CD4-positive, alpha-beta T cell treated with Interferon alpha-2 for 1 hour (primary cell): ENCODE results near the gene ACADVL.

ENCODE experiments used
- DNase-seq, 2 donors: peaks; one replicate each; pipeline ENCODE4 v3.0.0-alpha.2; 2020 to 2022

The ACADVL gene

GRCh38 chr17:7217113-7217987, 2.4 kb upstream of the ACADVL start:
- DNase-seq: no peak

DNA sequence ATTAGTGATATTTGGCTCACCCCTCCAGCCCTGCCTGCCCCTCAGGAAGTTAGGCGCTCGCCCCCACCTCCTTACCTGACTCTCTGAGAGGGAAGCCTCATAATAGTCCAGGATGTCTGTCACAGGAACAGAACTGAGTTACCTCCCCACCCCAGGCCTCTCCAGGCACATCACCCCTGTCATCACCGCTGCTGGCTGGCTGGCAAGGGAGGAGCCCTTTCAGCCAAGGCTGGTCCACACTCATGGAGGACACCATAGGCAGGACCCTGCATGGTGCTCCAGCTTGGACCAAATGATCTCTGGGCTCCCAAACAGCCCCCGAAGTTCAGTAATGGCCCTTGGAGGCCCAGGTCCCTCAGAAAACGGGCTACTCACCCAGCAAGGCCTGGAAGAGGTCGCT, 1.6 kb upstream of the ACADVL start:
- DNase-seq: no peak

- DNase-seq: no peak
Observed at GRCh38 chr17:7218758-7219157, 980 bp upstream of the ACADVL start.

DNA sequence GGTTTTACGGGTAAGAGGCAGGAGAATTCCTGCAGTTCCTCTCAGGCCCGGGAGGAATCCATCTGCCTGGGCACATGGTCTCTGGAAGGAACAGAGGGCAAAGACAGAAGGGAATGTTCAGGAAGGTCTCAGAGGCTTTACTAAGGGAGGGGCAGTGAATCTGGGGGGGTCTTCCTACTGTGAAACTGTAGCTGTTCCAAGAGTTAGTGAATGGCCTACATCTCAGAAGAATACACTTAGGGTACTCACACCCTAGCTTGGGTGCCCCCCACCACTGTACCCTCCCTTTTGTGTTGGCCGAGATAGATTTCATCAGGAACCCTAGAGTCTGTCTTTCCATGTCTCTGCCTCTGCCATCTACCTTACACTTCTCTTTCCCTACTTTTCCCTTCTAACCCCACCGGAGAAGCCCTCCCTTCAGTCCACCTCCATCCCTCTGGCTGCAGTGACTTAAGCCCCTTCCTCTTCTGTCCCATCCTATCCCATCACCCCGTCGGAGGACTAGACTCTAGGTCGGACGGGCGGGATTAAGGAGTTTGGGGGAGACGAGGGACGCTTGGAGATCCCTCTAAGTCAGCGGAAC, 418 bp upstream of the ACADVL start:
- DNase-seq: no peak

DNA sequence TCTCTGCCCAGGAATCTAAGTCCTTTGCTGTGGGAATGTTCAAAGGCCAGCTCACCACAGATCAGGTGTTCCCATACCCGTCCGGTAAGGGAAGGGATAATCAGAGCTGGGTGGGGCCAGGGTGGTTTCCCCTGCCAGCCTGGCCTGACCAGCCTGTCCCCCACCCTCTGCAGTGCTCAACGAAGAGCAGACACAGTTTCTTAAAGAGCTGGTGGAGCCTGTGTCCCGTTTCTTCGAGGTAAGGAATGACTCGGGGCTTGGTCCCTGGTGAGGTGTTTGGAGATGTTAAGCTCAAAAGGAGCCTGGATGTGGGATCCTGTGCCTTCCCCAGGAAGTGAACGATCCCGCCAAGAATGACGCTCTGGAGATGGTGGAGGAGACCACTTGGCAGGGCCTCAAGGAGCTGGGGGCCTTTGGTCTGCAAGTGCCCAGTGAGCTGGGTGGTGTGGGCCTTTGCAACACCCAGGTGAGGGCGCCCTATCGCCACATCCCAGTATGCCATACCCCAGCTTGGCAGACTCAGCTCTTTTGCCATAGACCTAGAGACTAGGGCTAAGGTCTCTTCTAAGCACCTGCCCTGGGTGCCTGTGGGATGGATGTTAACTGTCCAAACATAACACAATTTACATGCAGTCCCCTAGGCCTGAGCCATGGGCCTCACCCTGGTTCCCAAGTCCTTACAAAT, 997 bp downstream of the ACADVL start:
- peak; percentile 67 to 71 for DNase-seq

GRCh38 chr17:7221278-7222092, 1.7 kb downstream of the ACADVL start:
- no peak for DNase-seq

- DNase-seq: no peak
Observed at GRCh38 chr17:7222093-7222971, 2.6 kb downstream of the ACADVL start.

DNA sequence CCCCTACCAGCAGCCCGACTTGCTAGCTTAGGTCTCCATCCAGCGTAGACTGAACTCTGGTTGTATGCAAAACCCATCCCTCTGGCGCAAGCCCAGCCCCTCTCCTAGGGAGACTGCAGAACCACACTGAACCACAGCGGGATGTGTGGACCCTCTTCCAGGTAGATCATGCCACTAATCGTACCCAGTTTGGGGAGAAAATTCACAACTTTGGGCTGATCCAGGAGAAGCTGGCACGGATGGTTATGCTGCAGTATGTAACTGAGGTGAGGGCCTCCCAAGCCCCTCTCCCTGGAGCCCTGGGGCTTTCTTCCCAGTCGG, 3.2 kb downstream of the ACADVL start:
- DNase-seq: no peak

DNA sequence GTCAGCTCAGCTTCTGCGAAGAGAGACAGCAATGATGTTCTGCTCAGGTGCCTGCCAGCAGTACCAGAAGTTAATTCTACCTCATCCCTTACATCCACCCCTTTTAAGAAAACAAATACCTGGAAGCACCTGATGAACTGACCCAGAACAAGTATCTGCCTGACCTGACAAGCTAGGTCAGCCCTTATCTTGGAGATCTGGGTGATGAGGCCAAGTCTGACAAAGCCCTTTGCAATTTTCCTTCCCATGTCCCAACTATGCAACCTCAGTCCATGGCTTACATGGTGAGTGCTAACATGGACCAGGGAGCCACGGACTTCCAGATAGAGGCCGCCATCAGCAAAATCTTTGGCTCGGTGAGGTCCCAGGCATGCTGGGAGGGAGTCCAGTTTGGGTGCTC, 3.6 kb downstream of the ACADVL start:
- no peak for DNase-seq

GRCh38 chr17:7224110-7224509, 4.4 kb downstream of the ACADVL start:
- no peak for DNase-seq

GRCh38 chr17:7224661-7225111, 4.9 kb downstream of the ACADVL start:
- no peak for DNase-seq

DNA sequence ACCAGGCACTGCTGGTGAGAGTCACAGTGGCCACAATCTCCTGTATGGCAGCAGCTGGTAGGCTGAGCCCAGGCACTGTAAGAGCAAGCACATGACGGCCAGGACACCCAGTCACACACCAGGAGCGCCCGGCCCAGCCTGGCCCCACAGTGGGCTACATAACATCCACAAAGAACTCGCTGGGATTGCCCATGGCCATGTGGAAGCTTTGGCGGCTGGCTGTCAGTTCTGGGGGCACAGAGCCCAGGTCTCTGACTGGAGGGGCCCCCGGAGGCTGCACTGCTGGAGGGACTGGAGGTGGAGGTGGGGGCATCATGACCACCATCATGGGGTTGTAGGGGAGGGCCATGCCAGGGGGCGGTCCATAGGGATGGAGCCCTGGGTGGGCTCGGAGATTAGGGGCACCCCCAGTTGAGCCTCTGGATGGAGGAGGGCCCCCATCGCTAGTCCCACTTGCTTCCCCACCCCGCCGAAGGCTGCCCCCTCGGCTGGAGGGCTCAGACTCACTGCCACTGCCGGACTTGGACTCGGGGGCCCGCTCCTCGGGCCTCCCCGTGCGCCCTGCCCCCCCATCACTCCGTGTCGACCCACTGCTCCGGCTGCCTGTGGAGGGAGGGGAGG, 6.1 kb downstream of the ACADVL start:
- DNase-seq: no peak

DNA sequence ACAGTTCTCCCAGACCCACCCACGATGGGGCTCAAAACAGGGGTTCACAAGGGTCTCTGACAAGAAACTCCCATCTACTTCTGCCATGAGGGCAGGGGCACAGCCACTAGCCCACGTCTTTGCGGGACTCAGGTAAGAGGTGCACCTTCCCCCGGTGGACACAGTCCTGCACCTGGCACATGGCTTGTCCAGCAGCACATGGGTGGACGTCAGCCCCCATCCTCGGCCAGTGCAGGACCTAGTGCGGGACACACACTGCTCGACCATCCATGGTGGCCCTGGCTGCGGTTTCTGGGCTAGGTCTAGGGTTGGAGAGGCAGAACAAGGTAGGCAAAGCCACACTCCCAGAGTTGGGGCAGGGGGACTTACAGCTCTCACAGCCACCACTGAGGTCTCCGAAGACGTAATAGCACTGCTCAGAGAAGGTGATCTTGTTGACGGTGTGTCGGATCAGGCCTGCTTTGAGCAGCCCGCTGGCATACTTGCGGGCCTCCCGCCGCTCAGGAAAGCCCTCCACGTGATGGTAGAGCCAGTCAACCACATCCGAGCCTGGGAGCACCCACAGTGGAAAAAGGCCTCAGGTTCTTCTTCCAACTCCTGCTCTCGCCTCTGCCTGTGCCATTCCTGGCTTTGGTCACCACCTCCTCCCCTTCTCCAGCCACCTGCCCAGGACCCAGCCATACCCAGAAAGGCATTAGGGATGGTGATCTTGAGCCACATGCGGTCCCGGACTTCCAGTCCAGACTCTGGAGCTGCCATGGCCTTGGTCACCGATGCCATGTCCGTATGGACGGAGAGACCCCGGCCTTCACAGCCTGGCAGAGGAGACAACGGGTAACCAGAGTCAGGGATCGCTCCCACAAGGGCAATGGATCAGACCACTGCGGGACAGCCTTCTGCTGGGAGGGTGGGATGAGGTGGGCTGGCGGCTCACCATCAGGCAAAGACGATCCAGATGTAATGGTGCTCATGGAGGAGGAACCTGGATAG, 7.3 kb downstream of the ACADVL start:
- DNase-seq: no peak

- no peak for DNase-seq
Observed at GRCh38 chr17:7228920-7229319, 9.2 kb downstream of the ACADVL start.

DNA sequence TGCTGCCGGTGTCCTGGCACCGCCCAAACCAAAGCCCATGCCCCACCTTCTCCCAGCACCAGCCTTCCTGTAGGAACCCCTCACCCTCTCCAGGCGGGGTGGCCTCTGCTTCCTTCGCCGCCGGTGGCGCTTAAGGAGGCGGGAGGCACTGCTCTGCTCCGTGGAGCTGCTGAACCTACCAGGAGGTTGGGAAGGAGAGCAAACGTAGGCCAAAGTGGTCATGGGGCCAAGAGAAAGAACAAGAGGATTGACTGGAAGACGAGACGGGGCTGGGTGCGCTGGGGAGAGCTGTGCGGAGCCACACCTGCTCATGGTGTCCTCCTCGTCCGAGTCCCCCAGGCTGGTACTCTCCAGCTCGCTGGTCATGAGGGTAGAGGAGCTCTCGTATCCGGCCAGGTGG, 9.8 kb downstream of the ACADVL start:
- DNase-seq: no peak

DNA sequence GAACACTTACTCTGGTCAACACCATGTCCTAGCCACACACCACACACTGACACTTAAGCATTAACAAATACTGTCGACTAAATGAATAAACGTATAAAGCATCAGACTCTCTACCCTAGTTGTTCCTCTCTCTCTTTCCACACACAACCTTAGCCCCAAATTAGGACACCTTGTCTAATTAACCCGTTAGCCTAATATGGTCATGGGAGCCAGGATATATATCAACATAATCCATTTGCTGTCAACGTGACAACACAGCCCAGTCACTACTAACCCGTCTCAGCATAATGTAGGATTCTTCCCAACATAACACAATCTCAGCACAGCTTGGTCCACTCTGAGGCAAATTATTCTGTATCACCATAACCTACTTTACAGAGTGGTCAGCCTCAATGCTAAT, 12.4 kb downstream of the ACADVL start:
- DNase-seq: no peak

- DNase-seq: no peak
Observed at GRCh38 chr17:7233701-7234082, 14.0 kb downstream of the ACADVL start.

DNA sequence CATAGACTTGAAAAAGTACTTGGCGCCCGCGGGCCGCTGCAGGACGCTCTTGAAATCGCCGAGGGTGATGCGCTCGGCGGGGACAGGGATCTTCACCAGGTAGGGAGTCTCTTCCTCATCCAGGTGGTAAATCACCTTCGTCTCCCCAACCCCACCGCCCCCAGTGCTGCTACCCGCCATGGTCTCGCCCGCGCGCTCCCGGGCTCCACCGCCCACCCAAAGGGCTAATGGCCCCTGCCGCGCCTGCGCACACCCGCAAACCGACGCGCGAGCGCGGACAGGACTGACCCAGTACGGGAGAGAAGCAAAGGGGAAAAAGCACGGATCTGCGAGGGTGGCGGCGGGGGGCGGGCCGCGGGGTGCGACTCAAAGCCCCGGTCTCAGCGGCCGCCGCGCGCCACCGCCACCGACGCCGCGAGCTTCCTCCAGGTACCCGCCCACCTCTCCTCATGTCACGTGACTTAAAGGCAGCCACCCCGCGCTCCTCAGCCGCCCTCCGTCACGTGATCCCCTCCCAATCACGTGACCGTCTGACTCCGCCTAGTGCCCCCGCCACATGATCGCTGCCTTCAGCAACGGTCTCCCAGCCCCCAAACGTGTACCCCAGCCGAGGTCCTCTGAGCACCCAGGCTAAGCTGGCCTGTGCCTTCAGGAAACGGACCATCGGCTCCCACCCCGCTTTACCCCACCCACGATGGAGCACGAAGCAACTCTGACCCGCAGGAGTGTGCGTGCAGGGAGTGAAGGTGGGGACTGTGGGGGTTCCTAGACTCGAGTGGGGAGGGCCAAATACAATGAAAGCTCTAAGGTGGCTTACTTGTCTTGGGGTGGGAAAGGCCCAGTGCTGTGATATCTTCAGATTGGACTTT, 14.6 kb downstream of the ACADVL start, which contains the start of gene DVL2:
Gene DVL2 (minus strand): TSS at position 435 of the 869 bp plus-strand sequence. CDS start 255 bp downstream, at position 180.
- DNase-seq: peak; percentile 94 to 96
